Lower lobe of right lung (tissue), 2 donors: ENCODE measurements around the gene RUNX1. TPM values are rescaled to one million over a fixed set of nuclear protein-coding genes. Genes with fewer than 3 reads are reported as not detected.
A peak's percentile ranks its signal among the peaks of the same experiment; 100 is the strongest.

Experiments used
- ATAC-seq, 2 donors: fragments of 200-7000 bp; cut with Tn5 transposase; one replicate each; pipeline ENCODE4 v1.9.1; 2020 to 2022; ENCODE audit warnings: mild to moderate bottlenecking in 2 of 2, moderate library complexity in 2 of 2
- DNase-seq: peaks from one replicate; pipeline ENCODE4 v3.0.0-alpha.2; 2020
- H3K27ac ChIP-seq: fragments of 200-600 bp; one replicate; pipeline ENCODE4 v1.8.0; 2022
- H3K27me3 ChIP-seq: fragments of 200-600 bp; one replicate; pipeline ENCODE4 v1.8.0; 2022; ENCODE audit warnings: low read depth
- H3K36me3 ChIP-seq: fragments of 200-600 bp; one replicate; pipeline ENCODE4 v1.8.0; 2022; ENCODE audit warnings: mild to moderate bottlenecking
- H3K4me1 ChIP-seq: fragments of 200-600 bp; one replicate; pipeline ENCODE4 v1.8.0; 2022
- H3K4me3 ChIP-seq: fragments of 200-600 bp; one replicate; pipeline ENCODE4 v1.8.0; 2022; ENCODE audit warnings: mild to moderate bottlenecking
- H3K9me3 ChIP-seq: fragments of 200-600 bp; one replicate; pipeline ENCODE4 v1.8.0; 2022
- CTCF ChIP-seq: fragments of 200-600 bp; IDR thresholded peaks from one replicate; pipeline ENCODE4 v1.8.0; 2022; ENCODE audit warnings: antibody characterized with exemption, mild to moderate bottlenecking
- intact Hi-C: fragments of 100-400 bp; cut with DNase I; formaldehyde crosslinking; loops from one replicate; pipeline ENCODE4 v1.11.0; 2022
- total RNA-seq: library from RNA; stranded (reverse); fragmentation: NEBNext Ultra II Directional; extraction: Animal tissue kit (Norgen Biotek cat#: 25700); gene quantifications from one replicate; pipeline ENCODE4 v1.2.1, GENCODE V29; 2021
- donor health status: DM: no; HTN: yes; CAD: no; lungs with severe emphysema.

Gene RUNX1
- total RNA-seq, 1 donor from 2014 or later = 110 TPM

- H3K27ac ChIP-seq = peak overlapping the region; percentile 76
- no peaks in the 10 kb centered on the region for H3K27me3 ChIP-seq
- intact Hi-C loops = no loop called here
- no peak for TF ChIP-seq CTCF
- DNase-seq (no peak), ATAC-seq (peak; percentile 12 to 34)
- H3K4me1 ChIP-seq = peaks cover 38% of the 10 kb centered on the region
- H3K9me3 ChIP-seq = no peaks in the 10 kb centered on the region
- H3K4me3 ChIP-seq = no peak overlapping the region
- H3K36me3 ChIP-seq = no peaks in the 10 kb centered on the region
Measured at GRCh38 chr21:35025206-35026152, 23.6 kb downstream of the RUNX1 start.

- Histone ChIP-seq H3K4me1 (peaks cover 38% of the 10 kb centered on the region), H3K27me3 (no peaks in the 10 kb centered on the region), H3K36me3 (no peaks in the 10 kb centered on the region), H3K27ac (no peak overlapping the region), H3K4me3 (no peak overlapping the region), H3K9me3 (no peaks in the 10 kb centered on the region)
- no peak for TF ChIP-seq CTCF
- DNase-seq (no peak), ATAC-seq (no peak)
- intact Hi-C loops = no loop called here
Measured at GRCh38 chr21:35024513-35024912, 24.6 kb downstream of the RUNX1 start.

GRCh38 chr21:35024071-35024420 lies 25.1 kb downstream of the RUNX1 start:
- no peak for DNase-seq
- Histone ChIP-seq H3K27ac (no peak overlapping the region), H3K4me1 (peaks cover 38% of the 10 kb centered on the region), H3K9me3 (no peaks in the 10 kb centered on the region), H3K27me3 (no peaks in the 10 kb centered on the region), H3K4me3 (no peak overlapping the region), H3K36me3 (no peaks in the 10 kb centered on the region)
- no peak for TF ChIP-seq CTCF
- intact Hi-C loops = no loop called here
- no peak for ATAC-seq

- no peak for ATAC-seq
- Histone ChIP-seq H3K36me3 (no peaks in the 10 kb centered on the region), H3K4me1 (peaks cover 33% of the 10 kb centered on the region), H3K4me3 (no peak overlapping the region), H3K27ac (no peak overlapping the region), H3K9me3 (no peaks in the 10 kb centered on the region), H3K27me3 (no peaks in the 10 kb centered on the region)
- DNase-seq = no peak
- intact Hi-C loops = no loop called here
- TF ChIP-seq CTCF = no peak
Measured at GRCh38 chr21:35023396-35024070, 25.6 kb downstream of the RUNX1 start.

GRCh38 chr21:35021546-35021945 lies 27.6 kb downstream of the RUNX1 start:
- Histone ChIP-seq H3K4me3 (no peak overlapping the region), H3K36me3 (no peaks in the 10 kb centered on the region), H3K9me3 (no peaks in the 10 kb centered on the region), H3K4me1 (peaks cover 16% of the 10 kb centered on the region), H3K27me3 (no peaks in the 10 kb centered on the region), H3K27ac (no peak overlapping the region)
- no peak for DNase-seq
- ATAC-seq = no peak
- no peak for TF ChIP-seq CTCF
- intact Hi-C loops = no loop called here
